ENCODE results near the gene ARMC7. TPM values are rescaled to one million over a fixed set of nuclear protein-coding genes. Genes with fewer than 3 reads are reported as not detected.
"Not testable (repeated sequence)": the region's sequence is repeated elsewhere in the genome, so short reads cannot be mapped to it uniquely, and the experiment has no call there.

The ARMC7 gene
- total RNA-seq, 4 donors from 2014 or later: 4.1 to 27.0 (median 24.1) TPM

DNA sequence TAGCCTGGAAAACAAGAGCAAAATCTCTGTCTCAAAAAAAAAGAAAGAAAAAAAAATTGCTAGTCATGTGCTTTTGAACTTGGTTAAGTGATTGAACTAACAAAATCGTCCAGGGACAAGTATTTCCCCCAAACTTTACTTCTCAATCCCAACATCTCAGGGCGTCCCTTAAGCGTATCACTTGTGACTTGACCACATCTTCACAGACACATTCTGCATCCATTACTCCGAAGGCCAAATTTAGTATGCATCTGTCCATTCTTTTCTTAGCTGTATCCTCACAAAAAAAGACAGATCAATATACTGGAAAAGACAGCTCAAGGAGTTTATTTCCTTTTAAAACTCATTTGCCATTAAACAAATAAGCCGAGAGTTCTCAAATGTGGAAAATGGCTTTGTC is 50.4 kb downstream of the ARMC7 start:
- TF ChIP-seq, protein P1, sequence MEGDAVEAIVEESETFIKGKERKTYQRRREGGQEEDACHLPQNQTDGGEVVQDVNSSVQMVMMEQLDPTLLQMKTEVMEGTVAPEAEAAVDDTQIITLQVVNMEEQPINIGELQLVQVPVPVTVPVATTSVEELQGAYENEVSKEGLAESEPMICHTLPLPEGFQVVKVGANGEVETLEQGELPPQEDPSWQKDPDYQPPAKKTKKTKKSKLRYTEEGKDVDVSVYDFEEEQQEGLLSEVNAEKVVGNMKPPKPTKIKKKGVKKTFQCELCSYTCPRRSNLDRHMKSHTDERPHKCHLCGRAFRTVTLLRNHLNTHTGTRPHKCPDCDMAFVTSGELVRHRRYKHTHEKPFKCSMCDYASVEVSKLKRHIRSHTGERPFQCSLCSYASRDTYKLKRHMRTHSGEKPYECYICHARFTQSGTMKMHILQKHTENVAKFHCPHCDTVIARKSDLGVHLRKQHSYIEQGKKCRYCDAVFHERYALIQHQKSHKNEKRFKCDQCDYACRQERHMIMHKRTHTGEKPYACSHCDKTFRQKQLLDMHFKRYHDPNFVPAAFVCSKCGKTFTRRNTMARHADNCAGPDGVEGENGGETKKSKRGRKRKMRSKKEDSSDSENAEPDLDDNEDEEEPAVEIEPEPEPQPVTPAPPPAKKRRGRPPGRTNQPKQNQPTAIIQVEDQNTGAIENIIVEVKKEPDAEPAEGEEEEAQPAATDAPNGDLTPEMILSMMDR (IDR thresholded peaks at IDR 0.05): no peak
- TF ChIP-seq POLR2A (IDR thresholded peaks at IDR 0.05): no peak
- H3K27me3 ChIP-seq: no peaks in the 10 kb centered on the region
- H3K36me3 ChIP-seq: no peaks in the 10 kb centered on the region
- H3K4me1 ChIP-seq: no peaks in the 10 kb centered on the region
- no peak overlapping the region for H3K4me3 ChIP-seq
- DNase-seq: no peak
- no peak overlapping the region for H3K27ac ChIP-seq
- H3K9me3 ChIP-seq: no peaks in the 10 kb centered on the region

DNA sequence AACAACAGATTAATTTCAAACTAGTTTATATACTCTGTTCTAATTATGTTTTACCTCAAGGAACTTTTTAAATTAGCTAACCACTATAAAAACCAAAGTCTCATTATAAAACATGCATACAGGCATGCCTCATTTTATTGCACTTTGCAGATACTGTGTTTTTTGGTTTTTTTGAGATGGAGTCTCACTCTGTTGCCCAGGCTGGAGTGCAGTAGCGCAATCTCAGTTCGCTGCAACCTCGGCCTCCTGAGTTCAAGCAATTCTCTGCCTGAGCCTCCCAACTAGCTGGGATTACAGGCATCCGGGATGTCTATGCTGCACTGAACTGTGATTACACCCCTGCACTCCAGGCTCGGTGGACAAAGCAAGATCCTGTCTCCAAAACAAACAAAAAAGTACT is 53.3 kb downstream of the ARMC7 start:
- H3K36me3 ChIP-seq: peaks cover 0 to 24% (median 0%) of the 10 kb centered on the region in 3 donors
- no peak for DNase-seq
- H3K27me3 ChIP-seq: no peaks in the 10 kb centered on the region
- no peak overlapping the region for H3K27ac ChIP-seq
- no peak overlapping the region for H3K4me3 ChIP-seq
- no peak for TF ChIP-seq POLR2A (IDR thresholded peaks at IDR 0.05)
- TF ChIP-seq, protein P1 (IDR thresholded peaks at IDR 0.05): no peak
- H3K4me1 ChIP-seq: no peaks in the 10 kb centered on the region
- no peaks in the 10 kb centered on the region for H3K9me3 ChIP-seq

DNA sequence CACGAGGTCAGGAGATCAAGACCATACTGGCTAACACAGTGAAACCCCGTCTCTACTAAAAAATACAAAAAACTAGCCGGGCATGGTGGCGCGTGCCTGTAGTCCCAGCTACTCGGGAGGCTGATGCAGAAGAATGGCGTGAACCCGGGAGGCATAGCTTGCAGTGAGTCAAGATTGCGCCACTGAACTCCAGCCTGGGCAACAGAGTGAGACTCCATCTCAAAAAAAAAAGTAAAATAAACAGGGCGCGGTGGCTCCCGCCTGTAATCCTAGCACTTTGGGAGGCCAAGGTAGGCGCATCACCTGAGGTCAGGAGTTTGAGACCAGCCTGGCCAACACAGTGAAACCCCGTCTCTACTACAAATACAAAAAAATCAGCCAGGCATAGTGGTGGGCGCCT is 54.8 kb downstream of the ARMC7 start:
- H3K4me3 ChIP-seq, H3K9me3 ChIP-seq, H3K27ac ChIP-seq, H3K4me1 ChIP-seq, H3K27me3 ChIP-seq: not testable (repeated sequence)
- H3K36me3 ChIP-seq: peaks cover 0 to 39% (median 0%) of the 10 kb centered on the region in 3 donors
- DNase-seq: peak in 1 of 3 donors; percentile 6

DNA sequence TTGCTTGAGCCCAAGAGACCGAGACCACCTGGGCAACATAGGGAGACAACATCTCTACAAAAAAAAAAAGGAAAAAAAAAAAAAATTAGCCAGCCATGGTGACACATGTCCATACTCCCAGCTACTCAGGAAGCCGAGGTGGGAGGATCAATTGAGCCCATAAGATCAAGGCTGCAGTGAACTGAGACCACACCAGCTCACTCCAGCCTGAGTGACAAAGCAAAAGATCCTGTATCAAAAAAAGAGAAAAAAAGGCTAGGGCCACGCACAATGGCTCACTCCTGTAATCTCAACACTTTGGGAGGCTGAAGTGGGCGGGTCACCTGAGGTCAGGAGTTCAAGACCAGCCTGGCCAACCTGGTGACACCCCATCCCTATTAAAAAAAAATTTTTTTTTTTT is 59.2 kb downstream of the ARMC7 start:
- Histone ChIP-seq H3K27me3 (no peaks in the 10 kb centered on the region), H3K9me3 (no peaks in the 10 kb centered on the region), H3K36me3 (peaks cover 0 to 70% (median 0%) of the 10 kb centered on the region in 3 donors), H3K27ac (no peak overlapping the region), H3K4me1 (no peaks in the 10 kb centered on the region), H3K4me3 (no peak overlapping the region)
- no peak for TF ChIP-seq POLR2A (IDR thresholded peaks at IDR 0.05)
- TF ChIP-seq, protein P1 (IDR thresholded peaks at IDR 0.05): no peak
- DNase-seq: no peak

DNA sequence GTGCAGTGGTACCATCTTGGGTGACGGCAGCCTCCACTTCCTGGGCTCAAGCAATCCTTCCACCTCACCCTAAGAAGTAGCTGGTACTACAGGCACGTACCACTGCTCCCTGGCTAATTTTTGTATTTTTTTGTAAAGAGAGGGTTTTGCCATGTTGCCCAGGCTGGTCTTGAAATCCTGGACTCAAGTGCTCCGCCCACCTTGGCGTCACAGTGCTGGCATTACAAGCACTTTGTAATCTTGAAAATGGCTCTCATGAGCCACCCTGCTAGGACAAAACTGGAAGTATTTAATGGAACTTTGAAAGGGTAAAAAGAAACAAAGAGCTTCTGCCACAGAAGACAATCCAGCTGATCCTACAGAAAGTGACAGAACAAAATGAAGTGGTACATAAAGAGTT is 63.8 kb downstream of the ARMC7 start:
- DNase-seq: no peak
- TF ChIP-seq, protein P1 (IDR thresholded peaks at IDR 0.05): no peak
- TF ChIP-seq POLR2A (IDR thresholded peaks at IDR 0.05): no peak
- H3K9me3 ChIP-seq: no peaks in the 10 kb centered on the region
- H3K4me1 ChIP-seq: no peaks in the 10 kb centered on the region
- H3K27me3 ChIP-seq: no peaks in the 10 kb centered on the region
- no peak overlapping the region for H3K27ac ChIP-seq
- H3K4me3 ChIP-seq: no peak overlapping the region
- peaks cover 0 to 78% (median 0%) of the 10 kb centered on the region in 3 donors for H3K36me3 ChIP-seq

DNA sequence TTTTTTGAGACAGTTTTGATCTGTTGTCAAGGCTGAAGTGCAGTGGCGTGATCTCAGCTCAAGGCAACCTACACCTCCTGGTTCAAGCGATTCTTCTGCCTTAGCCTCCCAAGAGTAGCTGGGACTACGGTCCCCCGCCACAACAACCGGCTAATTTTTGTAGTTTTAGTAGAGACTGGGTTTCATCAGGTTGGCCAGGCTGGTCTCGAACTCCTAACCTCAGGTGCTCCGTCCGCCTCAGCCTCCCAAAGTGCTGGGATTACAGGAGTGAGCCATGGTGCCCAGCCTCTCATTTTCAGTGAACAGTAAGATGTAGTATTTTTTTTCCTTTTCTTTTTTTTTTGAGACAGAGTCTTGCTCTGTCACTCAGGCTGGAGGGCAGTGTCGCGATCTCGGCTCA is 65.2 kb downstream of the ARMC7 start:
- H3K9me3 ChIP-seq: no peaks in the 10 kb centered on the region
- DNase-seq: no peak
- no peak for TF ChIP-seq POLR2A (IDR thresholded peaks at IDR 0.05)
- TF ChIP-seq, protein P1 (IDR thresholded peaks at IDR 0.05): no peak
- peaks cover 0 to 6% (median 0%) of the 10 kb centered on the region in 4 donors for H3K4me1 ChIP-seq
- no peak overlapping the region for H3K27ac ChIP-seq
- H3K27me3 ChIP-seq: no peaks in the 10 kb centered on the region
- H3K36me3 ChIP-seq: peaks cover 0 to 78% (median 0%) of the 10 kb centered on the region in 3 donors
- no peak overlapping the region for H3K4me3 ChIP-seq

All from Peyer's patch (tissue), 4 donors.